Keratinocyte (primary cell): Measurements from ENCODE around the gene DPP3.

Experiments used
- CTCF ChIP-seq, 3 experiments: IDR thresholded peaks in 1 of 3; conservative IDR thresholded peaks in 1 of 3; optimal IDR thresholded peaks in 1 of 3; 2 replicates in 2 of 3; 3 replicates in 1 of 3; pipeline versions ENCODE3 to v1.5.1; 2011; ENCODE audit warnings: low read length in 3 of 3, mild to moderate bottlenecking in 3 of 3, moderate library complexity in 2 of 3, control low read depth in 1 of 3, inconsistent platforms in 1 of 3; ENCODE audit not compliant: insufficient read depth in 2 of 3; ENCODE audit errors: extremely low read depth in 1 of 3
- EZH2 ChIP-seq: IDR thresholded peaks from one replicate; pipeline ENCODE4 v1.6.1; 2012; ENCODE audit warnings: inconsistent platforms, mild to moderate bottlenecking, low read length, moderate library complexity

GRCh38 chr11:66529069-66529468, 48.8 kb downstream of the DPP3 start:
- TF ChIP-seq CTCF (optimal IDR thresholded peaks at IDR 0.05 in 1 of 3, IDR thresholded peaks at IDR 0.05 in 1 of 3, conservative IDR thresholded peaks at IDR 0.05 in 1 of 3; ENCODE audit: extremely low read depth in 1 of 3, insufficient read depth in 2 of 3, low read length in 3 of 3) (no peak), EZH2 (no peak)
